ENCODE results near the gene ME2.
"Not testable (repeated sequence)": the region's sequence is repeated elsewhere in the genome, so short reads cannot be mapped to it uniquely, and the experiment has no call there.

Gene ME2

GRCh38 chr18:50928551-50928950, 49.6 kb downstream of the ME2 start:
- DNase-seq: no peak

GRCh38 chr18:50933684-50934083, 54.8 kb downstream of the ME2 start:
- no peak for DNase-seq

GRCh38 chr18:50934545-50935211, 55.8 kb downstream of the ME2 start:
- no peak for DNase-seq

- no peak for DNase-seq
Observed at GRCh38 chr18:50935493-50936191, 56.7 kb downstream of the ME2 start.

GRCh38 chr18:50937183-50937582, 58.3 kb downstream of the ME2 start:
- no peak for DNase-seq

- DNase-seq: no peak
Observed at GRCh38 chr18:50938912-50939311, 60.0 kb downstream of the ME2 start.

GRCh38 chr18:50944245-50944932, 65.5 kb downstream of the ME2 start:
- no peak for DNase-seq

- DNase-seq: not testable (repeated sequence)
Observed at GRCh38 chr18:50945918-50946317, 67.0 kb downstream of the ME2 start.

- DNase-seq: no peak
Observed at GRCh38 chr18:50947899-50948298, 69.0 kb downstream of the ME2 start.

- no peak for DNase-seq
Observed at GRCh38 chr18:50949185-50949584, 70.3 kb downstream of the ME2 start.

- DNase-seq: no peak
Observed at GRCh38 chr18:50950626-50951025, 71.7 kb downstream of the ME2 start.

GRCh38 chr18:50953822-50954221, 74.9 kb downstream of the ME2 start:
- no peak for DNase-seq

GRCh38 chr18:50955253-50955652, 76.3 kb downstream of the ME2 start:
- no peak for DNase-seq

- DNase-seq: no peak
Observed at GRCh38 chr18:50956116-50956515, 77.2 kb downstream of the ME2 start.

- no peak for DNase-seq
Observed at GRCh38 chr18:50961974-50962373, 83.1 kb downstream of the ME2 start.

- DNase-seq: peak; percentile 71
Observed at GRCh38 chr18:50967714-50968661, 89.1 kb downstream of the ME2 start, which contains the start of gene ELAC1. ELAC1 (plus strand) TSS chr18:50968040; CDS start chr18:50974405, 6,365 bp downstream.

GRCh38 chr18:50969448-50969847, 90.5 kb downstream of the ME2 start:
- no peak for DNase-seq

- no peak for DNase-seq
Observed at GRCh38 chr18:50970006-50970405, 91.1 kb downstream of the ME2 start.

GRCh38 chr18:50972404-50972803, 93.5 kb downstream of the ME2 start:
- not testable (repeated sequence) for DNase-seq

GRCh38 chr18:50973367-50974126, 94.6 kb downstream of the ME2 start:
- no peak for DNase-seq

- no peak for DNase-seq
Observed at GRCh38 chr18:50977037-50977760, 98.3 kb downstream of the ME2 start.

Data from CD4-positive, alpha-beta T cell treated with Interleukin-21 for 1 hour (primary cell).